ENCODE measurements around the gene CFB. TPM values are rescaled to one million over a fixed set of nuclear protein-coding genes. Genes with fewer than 3 reads are reported as not detected.

The CFB gene
- total RNA-seq = 0.98 and 1.2 TPM in 2 replicates

DNA sequence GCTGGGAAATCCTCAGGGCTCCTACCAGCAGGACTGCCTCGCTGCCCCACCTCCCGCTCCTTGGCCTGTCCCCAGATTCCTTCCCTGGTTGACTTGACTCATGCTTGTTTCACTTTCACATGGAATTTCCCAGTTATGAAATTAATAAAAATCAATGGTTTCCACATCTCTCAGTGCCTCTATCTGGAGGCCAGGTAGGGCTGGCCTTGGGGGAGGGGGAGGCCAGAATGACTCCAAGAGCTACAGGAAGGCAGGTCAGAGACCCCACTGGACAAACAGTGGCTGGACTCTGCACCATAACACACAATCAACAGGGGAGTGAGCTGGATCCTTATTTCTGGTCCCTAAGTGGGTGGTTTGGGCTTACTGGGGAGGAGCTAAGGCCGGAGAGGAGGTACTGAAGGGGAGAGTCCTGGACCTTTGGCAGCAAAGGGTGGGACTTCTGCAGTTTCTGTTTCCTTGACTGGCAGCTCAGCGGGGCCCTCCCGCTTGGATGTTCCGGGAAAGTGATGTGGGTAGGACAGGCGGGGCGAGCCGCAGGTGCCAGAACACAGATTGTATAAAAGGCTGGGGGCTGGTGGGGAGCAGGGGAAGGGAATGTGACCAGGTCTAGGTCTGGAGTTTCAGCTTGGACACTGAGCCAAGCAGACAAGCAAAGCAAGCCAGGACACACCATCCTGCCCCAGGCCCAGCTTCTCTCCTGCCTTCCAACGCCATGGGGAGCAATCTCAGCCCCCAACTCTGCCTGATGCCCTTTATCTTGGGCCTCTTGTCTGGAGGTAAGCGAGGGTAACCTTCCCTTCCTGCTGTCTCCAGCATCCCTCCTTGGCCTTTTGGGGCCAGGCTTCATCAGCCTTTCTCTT lies at the start of gene CFB:
CFB (plus strand) TSS at position 589 of the 863 bp plus-strand sequence; CDS start at position 716, 127 bp downstream.

DNA sequence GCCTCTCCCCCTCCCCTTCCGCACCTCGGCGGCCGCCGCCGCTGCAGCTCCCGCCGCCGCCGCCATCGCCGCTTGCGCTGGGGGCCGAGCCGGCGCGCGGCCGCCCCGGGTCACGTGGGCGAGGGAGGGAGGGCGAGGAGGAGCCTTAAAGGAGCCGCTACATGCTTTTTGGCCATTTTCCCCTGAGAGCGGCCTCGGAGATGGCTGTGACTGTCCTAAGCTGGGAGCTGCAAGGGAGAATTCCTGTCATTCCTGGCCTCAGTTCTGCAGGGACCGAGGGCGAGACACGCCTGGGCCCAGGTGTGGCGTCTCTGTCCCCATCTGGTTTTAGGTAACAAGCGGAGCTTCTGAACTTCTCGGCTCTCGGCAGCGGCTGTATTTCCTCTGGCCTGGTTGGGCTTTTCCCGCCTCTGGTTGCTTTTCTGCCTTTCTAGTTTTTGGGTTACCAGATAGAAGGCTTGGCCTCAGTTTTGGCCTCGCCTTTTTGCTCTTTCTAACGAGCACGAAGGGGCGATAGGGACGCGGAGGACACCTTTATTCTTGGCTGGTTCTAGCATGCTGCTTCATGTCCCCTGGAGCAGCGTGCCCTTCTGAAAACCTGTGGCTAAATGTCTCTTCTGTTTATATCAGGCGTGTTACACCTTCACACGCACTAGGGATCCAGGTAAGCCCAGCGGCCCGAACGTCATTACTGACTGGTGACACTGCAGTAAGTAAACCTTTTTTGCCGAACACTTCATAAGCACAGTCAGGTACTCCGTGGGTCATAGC lies 48.1 kb upstream of the CFB start, which contains the start of gene EHMT2:
EHMT2 (minus strand) TSS at position 87 of the 771 bp plus-strand sequence; CDS start at position 66, 21 bp downstream.

DNA sequence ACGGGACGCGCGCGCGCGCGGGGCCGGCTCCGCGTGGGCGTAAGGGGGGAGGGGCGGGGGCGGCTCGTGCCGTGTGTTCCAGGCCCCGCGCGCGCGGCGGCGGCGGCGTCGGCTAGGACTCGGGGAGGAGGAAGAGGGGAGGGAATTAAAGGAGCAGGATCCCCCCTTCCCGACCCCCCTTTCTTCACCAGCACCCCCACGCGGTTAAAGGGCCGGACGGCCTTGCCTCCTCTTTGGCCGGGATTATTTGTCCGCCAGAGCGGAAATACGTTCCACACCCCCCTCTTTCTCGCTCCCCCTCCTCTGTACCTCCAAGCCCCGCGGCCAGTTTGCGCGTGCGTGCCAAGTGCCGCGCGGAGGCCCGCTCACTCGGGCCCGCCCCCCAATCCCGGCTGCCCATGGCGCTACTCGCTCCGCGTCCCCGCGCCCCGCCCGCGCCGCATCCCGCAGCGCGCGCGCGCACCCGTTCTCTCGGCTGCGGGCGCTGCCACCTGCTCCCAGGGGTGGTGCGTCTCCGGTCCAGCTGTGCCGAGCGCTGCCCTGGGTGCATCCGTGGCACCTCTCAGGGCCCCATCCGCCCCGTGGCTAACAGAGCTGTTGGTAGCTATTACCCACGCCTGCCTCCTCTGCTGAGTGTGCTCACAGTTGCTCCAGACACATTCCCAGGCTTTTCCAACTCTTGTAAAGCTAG lies 43.8 kb upstream of the CFB start, which contains the start of gene ZBTB12:
ZBTB12 (minus strand) TSS at position 134 of the 691 bp plus-strand sequence. CDS start 781 bp downstream, outside the sequence.

DNA sequence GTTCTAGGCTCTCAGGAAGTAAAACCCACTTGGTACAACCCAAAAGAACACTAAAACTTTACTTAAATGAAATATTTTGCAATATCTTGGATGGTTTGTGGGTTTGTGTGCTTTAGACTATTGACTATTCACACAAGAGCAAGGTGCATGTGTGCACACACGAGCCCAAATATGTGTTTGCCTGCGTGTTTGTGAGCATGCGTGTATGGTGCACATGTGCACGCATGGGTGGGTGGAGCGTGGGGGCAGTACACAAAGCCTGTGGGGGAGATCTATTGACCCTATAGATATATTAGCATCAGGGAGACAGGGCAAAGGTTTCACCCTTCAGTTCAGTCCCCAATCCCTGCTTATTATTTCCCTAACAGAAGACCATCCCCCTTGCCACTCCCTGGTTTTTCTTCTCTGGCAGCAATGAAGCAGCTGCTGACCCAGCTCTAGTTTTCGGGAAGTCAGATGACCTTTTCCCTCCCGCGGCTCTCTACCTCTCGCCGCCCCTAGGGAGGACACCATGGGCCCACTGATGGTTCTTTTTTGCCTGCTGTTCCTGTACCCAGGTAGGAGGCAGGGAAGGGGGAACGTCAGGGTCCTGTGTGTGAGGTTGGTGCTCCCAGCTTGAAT lies 18.5 kb upstream of the CFB start, which contains the start of gene C2:
C2 (plus strand) TSS at position 476 of the 621 bp plus-strand sequence; CDS start at position 512, 36 bp downstream.

DNA sequence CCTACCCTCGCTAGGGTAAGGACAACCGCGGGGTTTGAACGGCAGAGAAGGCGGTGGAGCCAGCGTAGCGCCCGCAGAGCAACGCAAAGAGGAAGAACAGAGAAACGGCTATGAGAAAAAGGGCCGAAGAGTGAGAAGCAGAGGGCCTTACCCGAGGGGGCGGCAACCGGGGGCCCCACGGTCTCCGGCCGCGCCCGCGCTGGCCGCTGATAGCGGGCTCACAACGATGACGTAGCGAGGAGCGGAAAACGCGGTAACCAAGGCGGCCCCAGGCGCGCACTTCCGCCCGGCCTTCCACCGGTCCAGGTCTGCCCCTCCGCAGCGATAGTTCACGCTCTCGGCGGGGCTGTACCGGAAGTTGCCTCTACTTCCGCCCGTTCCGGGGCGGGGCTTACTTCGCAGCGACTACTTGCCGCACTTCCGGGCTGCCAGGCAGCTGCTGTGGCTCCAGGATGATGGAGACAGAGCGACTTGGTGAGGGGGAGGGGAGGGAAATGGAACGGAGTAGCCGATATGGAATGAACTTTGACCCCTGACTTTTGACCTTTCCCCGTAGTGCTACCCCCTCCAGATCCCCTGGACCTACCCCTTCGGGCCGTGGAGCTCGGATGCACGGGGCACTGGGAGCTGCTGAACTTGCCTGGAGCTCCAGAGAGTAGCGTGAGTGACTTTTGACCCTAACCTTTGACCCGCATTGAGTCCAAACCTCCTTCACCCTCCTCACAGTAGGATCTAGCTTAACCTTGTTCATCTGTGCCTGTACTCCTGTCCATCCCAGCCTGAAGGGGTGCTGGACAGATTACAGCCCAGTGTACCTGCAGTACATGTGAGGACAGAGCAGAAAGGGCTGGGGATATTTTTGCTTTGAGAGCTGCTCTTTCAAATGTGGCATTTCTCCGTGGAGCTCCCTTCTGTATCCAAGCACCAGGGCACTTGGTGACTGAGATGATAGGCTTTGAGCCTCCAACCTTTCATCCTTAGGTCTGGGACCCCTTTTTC lies 13.1 kb downstream of the CFB start, which contains the start of the genes NELFE and SKIC2:
NELFE (minus strand) TSS at position 231 of the 999 bp plus-strand sequence. CDS start 525 bp downstream, outside the sequence.
SKIC2 (plus strand) TSS at position 435 of the 999 bp plus-strand sequence; CDS start at position 453, 18 bp downstream.

DNA sequence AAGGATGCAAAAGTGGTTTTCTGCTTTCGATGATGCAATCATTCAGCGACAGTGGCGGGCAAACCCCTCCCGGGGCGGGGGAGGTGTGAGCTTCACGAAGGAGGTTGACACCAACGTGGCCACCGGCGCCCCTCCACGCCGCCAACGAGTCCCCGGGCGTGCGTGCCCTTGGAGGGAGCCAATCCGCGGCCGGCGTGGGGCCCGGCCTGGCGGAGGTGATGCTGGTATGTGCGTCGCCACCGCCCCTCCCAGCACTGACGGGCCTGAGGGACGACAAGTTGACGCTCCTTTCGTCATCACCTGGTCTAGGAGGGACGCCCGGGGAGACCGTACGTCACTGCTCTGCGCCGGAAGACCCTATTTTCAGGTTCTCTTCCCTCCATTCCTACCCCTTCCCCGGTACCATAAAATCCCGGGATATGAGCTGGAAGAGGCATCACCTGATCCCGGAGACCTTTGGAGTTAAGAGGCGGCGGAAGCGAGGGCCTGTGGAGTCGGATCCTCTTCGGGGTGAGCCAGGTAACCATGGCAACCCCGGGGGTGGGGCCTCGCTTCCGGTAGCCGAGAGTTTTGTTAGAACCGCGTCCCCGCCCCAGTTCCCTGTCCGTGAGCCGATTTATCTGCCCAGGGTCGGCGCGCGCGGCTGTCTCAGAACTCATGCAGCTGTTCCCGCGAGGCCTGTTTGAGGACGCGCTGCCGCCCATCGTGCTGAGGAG lies 26.3 kb downstream of the CFB start, which contains the start of gene DXO:
DXO (minus strand) TSS at position 146 of the 716 bp plus-strand sequence. CDS start 463 bp downstream, outside the sequence.

DNA sequence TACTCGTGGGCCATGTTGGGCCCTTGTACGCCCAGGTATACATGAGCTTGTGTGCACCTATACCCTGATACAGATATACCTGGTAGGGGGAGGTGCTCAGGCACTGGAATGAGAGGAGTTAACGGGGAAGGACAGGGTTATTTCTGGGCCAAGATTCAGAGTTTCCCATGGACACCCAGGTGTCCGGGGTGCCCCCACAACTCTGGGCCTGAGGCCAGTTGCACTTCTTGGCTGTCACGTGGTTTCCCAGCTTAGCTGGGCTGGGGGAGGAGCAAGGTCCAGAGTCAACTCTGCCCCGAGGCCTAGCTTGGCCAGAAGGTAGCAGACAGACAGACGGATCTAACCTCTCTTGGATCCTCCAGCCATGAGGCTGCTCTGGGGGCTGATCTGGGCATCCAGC lies 35.8 kb downstream of the CFB start, which contains the start of gene C4A:
C4A (plus strand) TSS at position 314 of the 400 bp plus-strand sequence; CDS start at position 365, 51 bp downstream.

Small RNA genes within 50 kb of the gene (small RNA-seq; reads per million reads assigned to genes)
- not detected for gene AL645922.1

Other genes with a start within 250 kb of the CFB start
- gene ABHD16A, start 242.8 kb upstream of the CFB start, total RNA-seq = 37.9 and 40.5 TPM in 2 replicates
- gene LY6G6F, start 239.2 kb upstream of the CFB start, total RNA-seq = not detected in 2 replicates
- gene LY6G6D, start 230.7 kb upstream of the CFB start, total RNA-seq = not detected in 2 replicates
- not detected in 2 replicates for gene LY6G6C, start 224.3 kb upstream of the CFB start, total RNA-seq
- gene MPIG6B, start 222.7 kb upstream of the CFB start, total RNA-seq = not detected in 2 replicates
- gene DDAH2, start 216.8 kb upstream of the CFB start, total RNA-seq = 87.2 and 113 TPM in 2 replicates
- gene CLIC1, start 209.6 kb upstream of the CFB start, total RNA-seq = 800 and 906 TPM in 2 replicates
- 12.7 and 18.8 TPM in 2 replicates for gene MSH5, start 206.1 kb upstream of the CFB start, total RNA-seq
- gene SAPCD1, start 183.4 kb upstream of the CFB start, total RNA-seq = 2.1 TPM in 1 of 2 replicates, not detected in the other
- 0.10 and 0.65 TPM in 2 replicates for gene VWA7, start 168.8 kb upstream of the CFB start, total RNA-seq
- gene VARS1, start 150.3 kb upstream of the CFB start, total RNA-seq = 78.5 and 88.8 TPM in 2 replicates
- gene LSM2, start 139.1 kb upstream of the CFB start, total RNA-seq = 42.8 and 45.1 TPM in 2 replicates
- gene HSPA1L, start 130.8 kb upstream of the CFB start, total RNA-seq = 0.98 and 1.1 TPM in 2 replicates
- gene HSPA1A, start 130.6 kb upstream of the CFB start, total RNA-seq = 53.3 and 53.9 TPM in 2 replicates
- 37.2 and 55.5 TPM in 2 replicates for gene HSPA1B, start 118.4 kb upstream of the CFB start, total RNA-seq
- gene NEU1, start 83.3 kb upstream of the CFB start, total RNA-seq = 53.2 and 55.9 TPM in 2 replicates
- gene SLC44A4, start 67.1 kb upstream of the CFB start, total RNA-seq = under 0.01 and 0.29 TPM in 2 replicates
- 37.7 and 51.6 TPM in 2 replicates for gene EHMT2, start 48.4 kb upstream of the CFB start, total RNA-seq
- gene ZBTB12, start 44.0 kb upstream of the CFB start, total RNA-seq = 1.5 and 2.6 TPM in 2 replicates
- 0.65 TPM in 1 of 2 replicates, not detected in the other for gene C2, start 18.4 kb upstream of the CFB start, total RNA-seq
- 94.7 and 131 TPM in 2 replicates for gene NELFE, start 12.9 kb downstream of the CFB start, total RNA-seq
- 49.4 and 58.1 TPM in 2 replicates for gene SKIC2, start 13.1 kb downstream of the CFB start, total RNA-seq
- 13.1 and 15.2 TPM in 2 replicates for gene DXO, start 26.0 kb downstream of the CFB start, total RNA-seq
- 0.96 and 3.3 TPM in 2 replicates for gene C4A, start 36.0 kb downstream of the CFB start, total RNA-seq
- gene C4B, start 68.7 kb downstream of the CFB start, total RNA-seq = 0.33 and 0.76 TPM in 2 replicates
- under 0.01 TPM in 1 of 2 replicates, not detected in the other for gene CYP21A2, start 92.3 kb downstream of the CFB start, total RNA-seq
- 2.1 and 4.2 TPM in 2 replicates for gene TNXB, start 163.2 kb downstream of the CFB start, total RNA-seq
- 34.9 and 37.0 TPM in 2 replicates for gene ATF6B, start 182.2 kb downstream of the CFB start, total RNA-seq
- 7.4 and 9.5 TPM in 2 replicates for gene FKBPL, start 184.2 kb downstream of the CFB start, total RNA-seq
- gene PRRT1, start 205.8 kb downstream of the CFB start, total RNA-seq = not detected in 2 replicates
- 13.5 and 81.7 TPM in 2 replicates for gene PPT2, start 208.0 kb downstream of the CFB start, total RNA-seq
- gene EGFL8, start 218.5 kb downstream of the CFB start, total RNA-seq = 0.96 and 3.6 TPM in 2 replicates
- gene AGPAT1, start 230.0 kb downstream of the CFB start, total RNA-seq = 20.0 and 32.3 TPM in 2 replicates
- 44.0 and 52.3 TPM in 2 replicates for gene RNF5, start 232.3 kb downstream of the CFB start, total RNA-seq
- 0.48 TPM in 1 of 2 replicates, not detected in the other for gene AGER, start 238.2 kb downstream of the CFB start, total RNA-seq
- 43.5 and 53.6 TPM in 2 replicates for gene PBX2, start 244.1 kb downstream of the CFB start, total RNA-seq
- gene GPSM3, start 246.5 kb downstream of the CFB start, total RNA-seq = 9.8 and 18.0 TPM in 2 replicates

Data from vein endothelial cell (primary cell).